H1 (cell line): ENCODE data around the gene WFIKKN1. TPM values are rescaled to one million over a fixed set of nuclear protein-coding genes. Genes with fewer than 3 reads are reported as not detected.

Experiments
- CTCF ChIA-PET: fragments of 300-600 bp; sonication (Branson Sonifier 250); formaldehyde crosslinking; loops from one replicate; lab custom pipeline; 2021; ENCODE audit not compliant: partially characterized antibody; lab: Charles Lee
- POLR2A ChIA-PET: fragments of 300-600 bp; sonication (Branson Sonifier 250); formaldehyde crosslinking; loops from one replicate; lab custom pipeline; 2021; ENCODE audit warnings: inconsistent platforms; ENCODE audit not compliant: partially characterized antibody; lab: Charles Lee
- DNase-seq, 2 experiments: peaks; one replicate each; pipeline versions ENCODE4 v3.0.0 to v3.0.0-alpha.2; 2010 to 2022; ENCODE audit warnings: low spot score in 2 of 2, low read depth in 1 of 2, mixed read lengths in 1 of 2
- FAIRE-seq: peaks from 2 replicates; lab custom pipeline; 2011; peaks lifted over from hg19 to GRCh38; lab: Jason Lieb, UNC
- H2AFZ ChIP-seq: 2 replicates; pipeline ENCODE4 v1.8.1; 2012; ENCODE audit warnings: low read length, inconsistent platforms
- H2AK5ac ChIP-seq: 2 replicates; pipeline ENCODE4 v1.6.1; 2013; ENCODE audit warnings: low read depth, low read length
- H2BK120ac ChIP-seq: replicated peaks from 2 replicates; pipeline ENCODE3; 2013; ENCODE audit warnings: low read depth, low read length, inconsistent platforms
- H2BK12ac ChIP-seq: 2 replicates; pipeline ENCODE4 v1.6.1; 2013; ENCODE audit warnings: low read depth, low read length
- H2BK15ac ChIP-seq: 2 replicates; pipeline ENCODE4 v1.6.1; 2013; ENCODE audit warnings: low read length
- H2BK20ac ChIP-seq: 2 replicates; pipeline ENCODE4 v1.6.1; 2013; ENCODE audit warnings: low read length
- H2BK5ac ChIP-seq: 2 replicates; pipeline ENCODE4 v1.6.1; 2013; ENCODE audit warnings: low read depth, low read length
- H3K14ac ChIP-seq: 2 replicates; pipeline ENCODE4 v1.6.1; 2013; ENCODE audit warnings: inconsistent platforms; ENCODE audit not compliant: insufficient read length
- H3K18ac ChIP-seq: 2 replicates; pipeline ENCODE4 v1.6.1; 2013; ENCODE audit warnings: low read length; ENCODE audit errors: extremely low read depth
- H3K23ac ChIP-seq: 2 replicates; pipeline ENCODE4 v1.6.1; 2013; ENCODE audit warnings: inconsistent platforms; ENCODE audit not compliant: insufficient read length
- H3K23me2 ChIP-seq: 2 replicates; pipeline ENCODE4 v1.6.1; 2013; ENCODE audit warnings: low read depth, low read length
- H3K27ac ChIP-seq: 2 replicates; pipeline ENCODE4 v1.6.1; 2011; ENCODE audit warnings: low read depth, low read length, inconsistent platforms
- H3K27me3 ChIP-seq, 4 experiments: replicated peaks in 1 of 4; 1 replicate in 1 of 4; 2 replicates in 3 of 4; pipeline versions ENCODE4 v1.6.1 to v1.8.1; 2011 to 2013; ENCODE audit warnings: low read length in 3 of 4, mild to moderate bottlenecking in 3 of 4, inconsistent platforms in 2 of 4, mixed read lengths in 2 of 4, moderate library complexity in 1 of 4; ENCODE audit not compliant: control insufficient read depth in 3 of 4, insufficient read depth in 3 of 4; ENCODE audit errors: extremely low read depth in 1 of 4
- H3K36me3 ChIP-seq, 4 experiments: 2 replicates each; pipeline versions ENCODE4 v1.6.1 to v1.8.1; 2011 to 2013; ENCODE audit warnings: mild to moderate bottlenecking in 4 of 4, low read length in 3 of 4, moderate library complexity in 2 of 4, control low read depth in 1 of 4, inconsistent platforms in 1 of 4; ENCODE audit not compliant: insufficient read depth in 4 of 4, control insufficient read depth in 2 of 4
- H3K4ac ChIP-seq: replicated peaks from 2 replicates; pipeline ENCODE3; 2013; ENCODE audit warnings: low read length, low read depth, mixed read lengths, inconsistent platforms; ENCODE audit not compliant: insufficient read length
- H3K4me1 ChIP-seq, 4 experiments: replicated peaks in 1 of 4; 1 replicate in 1 of 4; 2 replicates in 3 of 4; pipeline versions ENCODE4 v1.6.1 to v1.8.1; 2011 to 2013; ENCODE audit warnings: low read length in 3 of 4, inconsistent platforms in 2 of 4, mixed read lengths in 1 of 4; ENCODE audit not compliant: insufficient read depth in 4 of 4, control insufficient read depth in 3 of 4
- H3K4me2 ChIP-seq, 2 experiments: 2 replicates each; pipeline versions ENCODE4 v1.6.1 to v1.8.1; 2011 to 2013; ENCODE audit warnings: low read depth in 2 of 2, low read length in 2 of 2, control low read depth in 1 of 2, inconsistent platforms in 1 of 2, mild to moderate bottlenecking in 1 of 2; ENCODE audit not compliant: insufficient read depth in 1 of 2
- H3K4me3 ChIP-seq, 4 experiments: fragments of 200-600, 300-600 bp in 1 of 4; sonication (generic), shearing (Covaris generic), sonication (Bioruptor Twin) in 1 of 4; 2 replicates each; pipeline versions ENCODE4 v1.5.1 to v1.8.1; 2011 to 2016; ENCODE audit warnings: low read length in 4 of 4, low read depth in 3 of 4, control low read depth in 2 of 4, inconsistent platforms in 2 of 4, mild to moderate bottlenecking in 2 of 4, mixed read lengths in 1 of 4, moderate library complexity in 1 of 4; ENCODE audit not compliant: insufficient read depth in 2 of 4; ENCODE audit errors: extremely low read depth in 1 of 4
- H3K56ac ChIP-seq: replicated peaks from 2 replicates; pipeline ENCODE3; 2013; ENCODE audit warnings: low read depth, mild to moderate bottlenecking, mixed read lengths, low read length, inconsistent platforms; ENCODE audit not compliant: insufficient read length
- H3K79me1 ChIP-seq: 2 replicates; pipeline ENCODE4 v1.6.1; 2013; ENCODE audit warnings: low read depth, low read length, control low read depth
- H3K79me2 ChIP-seq, 2 experiments: 2 replicates each; pipeline versions ENCODE4 v1.6.1 to v1.8.1; 2012 to 2013; ENCODE audit warnings: low read length in 2 of 2, mild to moderate bottlenecking in 2 of 2, inconsistent platforms in 1 of 2; ENCODE audit not compliant: insufficient read depth in 2 of 2, control insufficient read depth in 1 of 2
- H3K9ac ChIP-seq, 4 experiments: replicated peaks in 1 of 4; 1 replicate in 1 of 4; 2 replicates in 3 of 4; pipeline versions ENCODE4 v1.6.1 to v1.8.1; 2011 to 2013; ENCODE audit warnings: low read depth in 3 of 4, low read length in 3 of 4, control low read depth in 2 of 4, mild to moderate bottlenecking in 2 of 4, moderate library complexity in 2 of 4, inconsistent platforms in 1 of 4; ENCODE audit errors: extremely low read depth in 1 of 4
- H3K9me3 ChIP-seq, 2 experiments: 2 replicates each; pipeline versions ENCODE4 v1.6.1 to v1.8.1; 2012 to 2013; ENCODE audit warnings: mild to moderate bottlenecking in 2 of 2, moderate library complexity in 2 of 2, control low read depth in 1 of 2, inconsistent platforms in 1 of 2, low read depth in 1 of 2, low read length in 1 of 2, mixed read lengths in 1 of 2; ENCODE audit not compliant: insufficient read depth in 2 of 2
- H4K20me1 ChIP-seq, 2 experiments: replicated peaks in 1 of 2; 2 replicates each; pipeline versions ENCODE3 to v1.8.1; 2011 to 2013; ENCODE audit warnings: inconsistent platforms in 2 of 2, low read length in 2 of 2, mild to moderate bottlenecking in 1 of 2; ENCODE audit not compliant: insufficient read depth in 2 of 2, control insufficient read depth in 1 of 2
- H4K5ac ChIP-seq: 2 replicates; pipeline ENCODE4 v1.6.1; 2013; ENCODE audit warnings: low read length, low read depth, mixed read lengths, inconsistent platforms; ENCODE audit not compliant: insufficient read length
- H4K8ac ChIP-seq: 2 replicates; pipeline ENCODE4 v1.8.0; 2013; ENCODE audit warnings: mild to moderate bottlenecking, moderate library complexity, low read length, inconsistent platforms; ENCODE audit not compliant: insufficient read depth; ENCODE audit errors: extremely low read depth
- H4K91ac ChIP-seq: replicated peaks from 2 replicates; pipeline ENCODE3; 2013; ENCODE audit warnings: low read length, mixed read lengths, inconsistent platforms; ENCODE audit not compliant: insufficient read length
- CEBPB ChIP-seq: IDR thresholded peaks from 2 replicates; pipeline ENCODE4 v1.6.1; 2012; ENCODE audit warnings: low read depth, low read length
- CTCF ChIP-seq, 3 experiments: IDR thresholded peaks; 1 replicate in 2 of 3; 2 replicates in 1 of 3; pipeline versions ENCODE4 v1.5.1 to v1.6.1; 2011; ENCODE audit warnings: low read length in 3 of 3, mild to moderate bottlenecking in 3 of 3, inconsistent platforms in 2 of 3, low read depth in 1 of 3, moderate library complexity in 1 of 3; ENCODE audit not compliant: insufficient read depth in 1 of 3; ENCODE audit errors: control extremely low read depth in 1 of 3
- GABPA ChIP-seq: IDR thresholded peaks from 2 replicates; pipeline ENCODE4 v1.6.1; 2011; ENCODE audit warnings: mild to moderate bottlenecking, low read length, moderate library complexity, borderline replicate concordance; ENCODE audit not compliant: insufficient read depth
- NRF1 ChIP-seq: IDR thresholded peaks from 2 replicates; pipeline ENCODE4 v1.6.1; 2011; ENCODE audit warnings: mild to moderate bottlenecking, low read depth, low read length, improper control_type of control experiment
- PHF8 ChIP-seq: fragments of 200-600 bp; sonication (generic); conservative IDR thresholded peaks from 2 replicates; pipeline ENCODE4 v1.7.1; 2012; ENCODE audit warnings: low read depth, mild to moderate bottlenecking, inconsistent platforms, low read length, moderate library complexity
- RFX5 ChIP-seq: IDR thresholded peaks from 2 replicates; pipeline ENCODE4 v1.6.1; 2011; ENCODE audit warnings: low read depth, low read length, improper control_type of control experiment, borderline replicate concordance
- WGBS, 2 experiments: shearing (Covaris generic) in 1 of 2; methylation state at CpG; one replicate each; pipeline versions ENCODE4 v1.1.6 to v1.1.7; 2013 to 2015; ENCODE audit warnings: low lambda C conversion rate in 2 of 2, mixed read lengths in 2 of 2, inconsistent platforms in 1 of 2, low coverage in 1 of 2, missing lambda C conversion rate in 1 of 2; ENCODE audit not compliant: insufficient replicate concordance in 2 of 2, insufficient coverage in 1 of 2, insufficient read length in 1 of 2; ENCODE audit errors: extremely low coverage in 1 of 2, missing lambda C conversion rate in 1 of 2; 5-methylcytosine and 5-hydroxymethylcytosine counted together
- polyA plus RNA-seq, 7 experiments: library from polyadenylated mRNA; depleted of rRNA in 3 of 7; stranded (reverse) in 5 of 7; unstranded in 2 of 7; fragments of >200 nt in 5 of 7; fragments of 200-250 nt in 2 of 7; gene quantifications; 1 replicate in 5 of 7; 2 replicates in 1 of 7; 4 replicates in 1 of 7; pipeline versions ENCODE4 v1.2.1 to v1.2.3, GENCODE V29; 2011 to 2013; ENCODE audit warnings: missing spikeins in 2 of 7, mixed read lengths in 2 of 7
- total RNA-seq: library from RNA; stranded (reverse); fragmentation: NEBNext Ultra II Directional; extraction: Animal tissue kit (Norgen Biotek cat#: 25700); gene quantifications from 2 replicates; pipeline ENCODE4 v1.2.1, GENCODE V29; 2021

Gene WFIKKN1
- total and polyA plus RNA-seq, 2 of the 8 experiments (the other 6 are each of a cell fraction or from before 2014, with no cell fraction given): 11.4 to 15.8 TPM

DNA sequence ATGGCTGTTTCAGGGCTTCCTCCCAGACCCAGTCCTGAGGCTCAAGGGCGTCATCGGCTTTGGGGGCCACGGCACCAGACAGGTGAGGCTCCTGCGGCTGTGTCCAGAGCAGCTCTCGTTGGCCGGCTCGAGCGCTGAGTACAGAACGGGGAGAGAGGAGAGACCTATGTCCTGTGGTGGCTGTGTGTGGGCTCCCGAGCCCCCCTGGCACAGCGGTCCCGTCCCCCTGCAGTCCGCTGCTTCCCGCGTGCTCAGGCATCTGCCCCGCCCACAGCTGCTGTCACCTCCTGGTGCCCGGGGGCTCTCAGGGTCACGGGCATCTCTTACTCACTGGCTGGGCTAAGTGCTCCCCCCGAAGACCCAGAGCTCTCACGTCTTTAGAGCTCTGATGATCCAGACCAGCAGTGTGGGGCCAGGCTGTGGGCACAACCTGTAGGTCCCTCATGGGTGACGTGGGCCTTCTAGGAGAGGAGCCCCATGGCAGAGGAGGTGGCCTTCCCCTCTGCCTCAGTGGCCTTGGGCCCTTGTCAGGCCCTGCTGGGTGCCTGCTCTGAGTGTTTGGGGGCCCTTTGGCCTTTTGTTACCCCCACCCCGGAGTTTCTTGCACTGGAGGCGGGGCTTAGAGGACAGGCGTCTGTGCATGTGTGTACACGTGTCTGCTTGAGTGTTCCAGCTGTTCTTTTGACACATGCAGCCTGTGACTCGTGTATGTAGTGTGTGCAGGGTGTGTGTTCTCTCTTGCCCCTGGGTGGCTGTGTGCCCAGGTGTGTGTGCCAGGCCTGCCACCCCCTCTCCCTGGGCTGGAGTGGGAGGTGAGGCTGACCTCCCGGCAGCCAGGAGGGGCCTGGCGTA is 21.9 kb downstream of the WFIKKN1 start:
- Histone ChIP-seq H3K4me1 (peaks cover 0 to 4% (median under 1%) of the 10 kb centered on the region in 4 experiments; a peak in 4 of 7 replicates), H3K4me2 (no peak overlapping the region), H2BK20ac (no peak overlapping the region), H3K4ac (no peak overlapping the region), H3K18ac (no peak overlapping the region), H3K27me3 (no peaks in the 10 kb centered on the region), H4K8ac (no peak overlapping the region; the same call in 1 of the 2 replicates), H3K23ac (no peak overlapping the region), H3K79me1 (no peaks in the 10 kb centered on the region), H3K36me3 (peaks cover 0 to 35% (median 1%) of the 10 kb centered on the region in 4 experiments; a peak in 1 of 8 replicates), H2BK15ac (no peak overlapping the region), H3K23me2 (peaks cover 7% of the 10 kb centered on the region), H2BK120ac (no peak overlapping the region), H2AK5ac (no peak overlapping the region), H3K56ac (no peak overlapping the region), H2BK12ac (no peak overlapping the region), H3K27ac (no peak overlapping the region), H2BK5ac (no peak overlapping the region), H3K9ac (no peak overlapping the region), H2AFZ (no peak overlapping the region), H3K14ac (no peak overlapping the region), H4K91ac (no peak overlapping the region), H3K4me3 (no peak overlapping the region), H3K9me3 (no peaks in the 10 kb centered on the region), H4K20me1 (peaks cover 0 to 2% of the 10 kb centered on the region in 2 experiments), H4K5ac (no peak overlapping the region), H3K79me2 (no peaks in the 10 kb centered on the region)
- POLR2A ChIA-PET: interaction anchor here (0.7 to 1.9 kb wide), 5 partner anchors 10 to 78 kb away, joined by 3 to 4 read pairs (median 3); partner anchors contain the start of genes METTL26 and RHOT2
- TF ChIP-seq CTCF (IDR thresholded peaks at IDR 0.05; ENCODE audit: control extremely low read depth in 1 of 3, insufficient read depth in 1 of 3, low read depth in 1 of 3, low read length in 3 of 3): no peak
- TF ChIP-seq NRF1: no peak
- TF ChIP-seq RFX5: no peak
- no peak for TF ChIP-seq CEBPB
- TF ChIP-seq GABPA: no peak
- TF ChIP-seq PHF8: no peak
- FAIRE-seq: no peak
- DNase-seq: no peak
- CTCF ChIA-PET: interaction anchor here (1.0 to 7.9 kb wide), 5 partner anchors 8 to 52 kb away, joined by 3 to 104 read pairs (median 3); partner anchors contain the start of gene RHOT2
- WGBS, 2 experiments: 90% methylated on average over 18 of the region's 28 CpGs; no CpG with 5 or more reads in 1 of the 2 experiments
